CD4-positive, alpha-beta T cell treated with Interleukin-4 for 1 hour (primary cell): ENCODE results near the gene ATRN.
"Not testable (repeated sequence)": the region's sequence is repeated elsewhere in the genome, so short reads cannot be mapped to it uniquely, and the experiment has no call there.

Experiments
- DNase-seq, 2 donors: peaks; one replicate each; pipeline ENCODE4 v3.0.0-alpha.2; 2020 to 2022

Gene ATRN

GRCh38 chr20:3576363-3576762, 105.5 kb downstream of the ATRN start:
- no peak for DNase-seq

GRCh38 chr20:3577366-3577765, 106.5 kb downstream of the ATRN start:
- DNase-seq: no peak

- no peak for DNase-seq
Measured at GRCh38 chr20:3580412-3580811, 109.6 kb downstream of the ATRN start.

DNA sequence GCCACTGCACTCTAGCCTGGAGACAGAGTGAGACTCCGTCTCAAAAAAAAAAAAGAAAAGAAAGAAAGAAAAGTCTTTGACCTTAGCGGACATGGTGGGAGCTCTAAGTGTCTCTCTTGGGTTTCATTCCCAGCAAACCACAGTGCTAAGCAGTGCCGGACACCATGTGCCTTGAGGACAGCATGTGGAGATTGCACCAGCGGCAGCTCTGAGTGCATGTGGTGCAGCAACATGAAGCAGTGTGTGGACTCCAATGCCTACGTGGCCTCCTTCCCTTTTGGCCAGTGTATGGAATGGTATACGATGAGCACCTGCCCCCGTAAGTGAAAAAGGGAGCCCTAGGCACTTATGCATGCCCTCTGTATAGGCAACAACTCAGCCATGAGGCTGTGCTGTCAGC, 112.9 kb downstream of the ATRN start:
- no peak for DNase-seq

GRCh38 chr20:3586093-3586492, 115.3 kb downstream of the ATRN start:
- no peak for DNase-seq

GRCh38 chr20:3590164-3590563, 119.3 kb downstream of the ATRN start:
- no peak for DNase-seq

GRCh38 chr20:3592931-3593330, 122.1 kb downstream of the ATRN start:
- DNase-seq: no peak

DNA sequence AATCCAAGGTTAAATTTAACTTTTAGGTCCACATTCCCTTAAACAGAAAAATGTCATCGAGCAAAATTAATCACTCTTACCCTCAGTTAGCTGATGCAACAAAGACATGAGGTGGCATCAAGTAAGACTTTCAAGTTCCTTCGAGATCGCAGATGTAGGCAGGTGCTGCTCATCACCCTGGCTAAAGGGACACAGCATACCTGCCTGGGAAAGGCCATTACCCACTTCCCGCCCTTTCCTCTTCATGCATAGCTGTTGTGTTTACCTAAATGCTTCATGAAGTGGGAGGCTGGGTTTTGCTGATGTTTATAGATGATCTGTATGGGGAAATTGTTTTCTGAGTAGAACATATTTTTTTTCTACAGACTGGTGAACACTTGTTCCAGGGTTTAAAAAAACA, 124.7 kb downstream of the ATRN start:
- DNase-seq: no peak

GRCh38 chr20:3603108-3603507, 132.3 kb downstream of the ATRN start:
- DNase-seq: no peak

DNA sequence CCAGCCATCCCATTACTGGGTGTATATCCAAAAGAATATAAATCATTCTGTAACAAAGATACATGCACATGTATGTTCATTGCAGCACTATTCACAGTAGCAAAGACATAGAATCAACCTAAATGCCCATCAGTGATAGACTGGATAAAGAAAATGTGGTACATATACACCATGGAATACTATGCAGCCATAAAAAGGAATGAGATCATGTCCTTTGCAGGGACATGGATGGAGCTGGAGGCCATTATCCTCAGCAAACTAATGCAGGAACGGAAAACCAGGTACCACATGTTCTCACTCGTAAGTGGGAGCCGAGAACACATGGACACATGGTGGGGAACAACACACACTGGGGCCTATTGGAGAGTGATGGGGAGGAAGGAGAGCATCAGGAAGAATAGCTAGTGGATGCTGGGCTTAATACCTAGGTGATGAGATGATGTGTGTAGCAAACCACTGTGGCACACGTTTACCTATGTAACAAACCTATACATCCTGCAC, 134.6 kb downstream of the ATRN start:
- DNase-seq: not testable (repeated sequence)

GRCh38 chr20:3606021-3606420, 135.2 kb downstream of the ATRN start:
- no peak for DNase-seq

GRCh38 chr20:3611901-3612300, 141.1 kb downstream of the ATRN start:
- no peak for DNase-seq

DNA sequence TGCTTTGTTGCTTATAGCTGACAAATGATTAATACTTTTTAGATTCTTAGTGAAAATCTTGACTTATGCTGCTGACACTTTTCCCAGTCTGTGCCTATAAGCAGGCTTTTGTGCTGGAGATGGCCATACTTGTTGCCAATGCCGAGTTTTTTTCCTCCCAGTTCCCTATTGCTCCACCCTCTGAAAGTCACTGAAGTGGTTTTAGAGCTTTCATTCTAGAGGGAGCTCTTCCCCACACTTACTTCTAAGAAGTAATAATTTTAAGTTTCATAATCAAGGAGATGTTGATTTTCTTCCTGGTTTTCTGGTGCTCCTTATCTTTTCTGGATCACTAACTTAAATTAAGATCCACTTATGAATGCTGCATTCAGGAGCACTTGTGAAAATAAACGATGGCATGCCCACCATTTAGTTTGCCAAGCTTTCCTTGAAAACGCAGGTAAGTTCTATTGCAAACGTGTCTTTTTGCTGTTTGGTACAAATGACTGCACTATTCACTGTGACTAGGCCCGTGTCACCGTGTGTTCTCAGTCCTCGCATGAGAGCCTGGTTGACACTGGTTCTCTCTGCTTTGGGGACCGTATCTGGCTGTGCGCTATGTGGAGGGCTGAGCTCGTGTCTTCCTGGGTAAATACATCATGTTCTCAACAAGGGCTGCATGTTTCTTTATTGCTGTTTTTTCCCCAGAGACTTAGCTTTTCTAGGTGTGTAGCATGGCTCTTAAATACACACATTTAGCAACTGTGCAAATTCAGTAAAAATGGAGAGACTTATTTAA, 142.2 kb downstream of the ATRN start:
- no peak for DNase-seq

GRCh38 chr20:3613821-3614440, 143.1 kb downstream of the ATRN start:
- no peak for DNase-seq

DNA sequence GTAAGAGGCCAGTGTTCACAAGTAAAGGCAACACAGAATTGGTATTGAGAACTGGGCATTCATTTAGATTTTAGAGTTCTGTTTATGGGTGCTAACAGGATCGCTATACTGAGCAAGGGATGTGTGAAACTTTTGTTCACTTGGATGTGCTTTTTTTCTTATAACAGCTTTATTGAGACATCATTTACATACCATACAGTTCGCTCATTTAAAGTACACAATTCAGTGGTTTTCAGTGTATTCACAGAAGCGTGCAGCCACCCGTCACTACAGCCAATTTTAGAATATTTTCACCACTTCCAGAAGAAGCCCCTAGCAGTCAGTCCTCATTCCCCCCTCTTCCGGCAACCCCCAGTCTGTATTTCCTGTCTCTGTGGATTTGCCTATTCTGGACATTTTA, 143.6 kb downstream of the ATRN start:
- no peak for DNase-seq

DNA sequence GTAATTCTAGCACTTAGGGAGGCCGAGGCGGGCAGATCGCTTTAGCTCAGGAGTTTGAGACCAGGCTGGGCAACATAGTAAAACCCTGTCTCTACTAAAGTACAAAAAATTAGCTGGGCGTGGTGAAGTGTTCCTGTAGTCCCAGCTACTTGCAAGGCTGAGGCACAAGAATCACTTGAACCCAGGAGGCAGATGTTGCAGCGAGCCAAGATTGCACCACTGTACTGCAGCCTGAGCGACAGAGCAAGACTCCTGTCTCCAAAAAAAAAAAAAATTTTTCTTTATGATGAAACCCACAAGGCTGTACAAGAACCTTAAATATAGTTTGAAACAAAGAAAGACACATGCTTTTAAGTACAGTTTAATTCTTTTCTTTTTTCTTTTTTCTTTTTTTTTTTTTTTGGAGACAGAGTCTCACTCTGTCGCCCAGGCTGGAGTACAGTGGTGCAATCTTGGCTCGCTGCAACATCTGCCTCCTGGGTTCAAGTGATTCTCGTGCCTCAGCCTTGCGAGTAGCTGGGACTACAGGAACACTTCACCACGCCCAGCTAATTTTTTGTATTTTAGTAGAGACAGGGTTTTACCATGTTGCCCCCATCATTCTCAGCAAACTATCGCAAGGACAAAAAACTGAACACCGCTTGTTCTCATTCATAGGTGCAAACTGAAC, 144.5 kb downstream of the ATRN start:
- DNase-seq: not testable (repeated sequence)

DNA sequence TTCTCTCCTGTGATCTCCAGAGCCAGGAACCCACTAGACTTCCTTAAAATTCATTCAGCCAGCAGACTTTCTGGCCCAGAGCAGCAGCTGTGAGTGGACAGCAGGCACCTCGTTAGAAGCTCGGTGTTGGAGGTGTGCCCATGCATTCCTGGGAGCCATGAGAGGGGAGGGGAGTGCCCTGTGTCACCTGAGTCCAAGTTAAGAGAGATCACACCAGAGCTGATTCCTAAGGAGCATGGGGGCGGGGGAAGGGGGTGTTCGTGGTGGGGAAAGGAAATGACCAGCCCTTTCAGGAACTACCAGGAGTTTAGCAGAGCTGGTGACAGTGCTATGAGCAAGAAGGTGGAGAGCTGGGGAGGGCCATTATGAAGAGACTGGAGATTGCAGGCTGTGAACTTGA, 145.4 kb downstream of the ATRN start:
- no peak for DNase-seq

GRCh38 chr20:3621111-3621510, 150.3 kb downstream of the ATRN start:
- no peak for DNase-seq

DNA sequence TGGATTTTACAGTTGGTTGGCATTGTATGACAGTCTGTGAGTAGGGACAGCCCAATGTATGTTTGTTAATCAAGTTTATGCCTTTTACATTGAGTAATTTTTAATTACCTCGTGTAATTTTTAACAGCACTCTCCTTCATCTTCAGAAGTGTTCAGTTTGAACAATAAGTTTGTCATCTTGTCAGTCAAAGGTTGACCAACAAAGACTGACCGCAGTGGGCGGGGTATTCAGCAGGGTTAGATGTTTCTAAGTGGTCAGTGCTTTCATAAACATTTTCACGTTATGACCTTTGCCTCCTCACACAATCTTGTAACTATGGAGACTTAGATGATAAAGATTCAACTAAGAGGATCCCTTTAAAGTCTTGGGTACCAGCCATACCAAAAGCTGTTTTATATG, 151.6 kb downstream of the ATRN start:
- no peak for DNase-seq

GRCh38 chr20:3627476-3627875, 156.7 kb downstream of the ATRN start:
- DNase-seq: no peak

DNA sequence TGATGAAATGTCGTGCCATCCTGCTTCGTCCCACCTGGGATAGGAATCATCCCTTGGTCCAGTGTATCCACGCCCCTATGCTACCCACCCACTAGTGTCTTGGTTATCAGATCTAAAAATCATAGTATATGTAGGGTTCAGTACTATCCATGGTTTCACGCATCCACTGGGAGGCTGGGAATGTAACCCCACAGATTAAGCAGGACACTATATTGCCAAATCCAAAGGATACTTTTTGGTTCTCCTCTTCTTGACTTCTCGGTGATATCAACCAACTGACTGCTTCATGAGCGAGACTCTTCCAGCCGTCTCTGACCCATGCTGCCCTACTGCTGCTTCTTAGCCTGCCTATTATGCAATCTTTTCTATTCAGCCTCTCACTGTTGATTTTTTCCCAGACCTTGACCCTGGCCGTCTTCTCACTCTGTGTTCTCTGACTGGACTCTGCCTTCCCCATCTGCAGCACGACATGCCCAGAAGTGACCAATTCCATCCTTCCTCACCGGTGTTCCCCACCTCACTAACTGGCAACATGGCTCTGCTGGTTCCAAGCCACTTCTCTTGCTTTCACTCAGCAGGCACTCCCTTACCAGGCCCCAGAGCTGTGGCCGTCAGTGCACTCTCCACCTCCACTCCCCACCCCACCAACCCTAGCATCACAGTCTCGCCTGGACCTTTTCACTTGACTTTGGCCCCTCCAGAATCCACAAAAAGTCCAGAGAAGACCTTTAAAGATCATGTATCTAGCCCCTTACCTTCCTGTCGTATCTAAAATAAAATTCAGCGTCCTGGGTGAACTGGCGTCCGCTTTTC, 157.9 kb downstream of the ATRN start:
- no peak for DNase-seq

GRCh38 chr20:3629893-3630292, 159.1 kb downstream of the ATRN start:
- DNase-seq: no peak

DNA sequence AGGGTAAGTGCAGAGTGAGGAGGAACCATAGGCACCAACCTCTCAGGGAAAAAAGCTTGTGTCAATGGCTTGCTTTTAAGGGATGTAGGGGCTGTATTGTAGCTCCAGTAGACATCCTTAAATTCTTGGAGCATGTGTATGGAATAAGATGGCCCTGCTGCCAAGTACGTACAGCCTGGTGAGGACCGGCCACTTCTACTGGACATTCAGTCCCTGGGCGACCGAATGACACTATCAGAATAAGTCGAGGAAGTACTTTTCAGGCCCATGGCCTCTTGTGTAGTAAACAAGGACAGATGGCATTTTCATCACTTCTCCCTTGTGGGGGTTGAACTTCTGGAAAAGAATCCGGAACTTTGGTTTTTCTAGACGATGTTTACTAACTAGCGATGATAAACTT, 159.6 kb downstream of the ATRN start:
- DNase-seq: no peak
